CD4-positive, CD25-positive, alpha-beta regulatory T cell (primary cell): ENCODE measurements around the gene CNR2. TPM values are rescaled to one million over a fixed set of nuclear protein-coding genes. Genes with fewer than 3 reads are reported as not detected.
"Not testable (repeated sequence)": the region's sequence is repeated elsewhere in the genome, so short reads cannot be mapped to it uniquely, and the experiment has no call there.

Experiments used
- ATAC-seq, 2 donors: fragments of 150-1000 bp; cut with Tn5 transposase; one replicate each; pipeline ENCODE4 v1.10.0; 2021; ENCODE audit warnings: low read depth in 2 of 2, moderate number of reproducible peaks in 2 of 2, moderate library complexity in 1 of 2
- DNase-seq, 3 donors: peaks; one replicate each; pipeline versions ENCODE4 v3.0.0 to v3.0.0-alpha.2; 2012 to 2022; ENCODE audit warnings: mixed read lengths in 1 of 3
- H3K27ac ChIP-seq: one replicate; pipeline ENCODE4 v1.7.0; 2013; ENCODE audit warnings: mild to moderate bottlenecking, low read length; ENCODE audit not compliant: insufficient read depth, poor library complexity, severe bottlenecking
- H3K27me3 ChIP-seq: one replicate; pipeline ENCODE4 v1.7.0; 2013; ENCODE audit warnings: low read length; ENCODE audit not compliant: control insufficient read depth, insufficient read depth
- H3K36me3 ChIP-seq: one replicate; pipeline ENCODE4 v1.7.0; 2013; ENCODE audit warnings: mild to moderate bottlenecking, low read length, moderate library complexity; ENCODE audit not compliant: control insufficient read depth, insufficient read depth
- H3K4me1 ChIP-seq: 2 replicates; pipeline ENCODE4 v1.7.0; 2013; ENCODE audit warnings: mild to moderate bottlenecking, low read length; ENCODE audit not compliant: insufficient read depth, control insufficient read depth, poor library complexity, severe bottlenecking
- H3K4me3 ChIP-seq: one replicate; pipeline ENCODE4 v1.7.0; 2013; ENCODE audit warnings: low read depth, mild to moderate bottlenecking, low read length, moderate library complexity
- H3K9me3 ChIP-seq, 2 experiments: 1 replicate in 1 of 2; 2 replicates in 1 of 2; pipeline ENCODE4 v1.7.0; 2013; ENCODE audit warnings: low read length in 2 of 2, mild to moderate bottlenecking in 1 of 2, moderate library complexity in 1 of 2; ENCODE audit not compliant: control insufficient read depth in 2 of 2
- H3K27ac Mint-ChIP-seq, 3 donors: one replicate each; pipeline ENCODE4 v1.8.0; 2020 to 2022; ENCODE audit warnings: mild to moderate bottlenecking in 3 of 3, mixed read lengths in 3 of 3, moderate library complexity in 2 of 3
- H3K27me3 Mint-ChIP-seq: one replicate; pipeline ENCODE4 v1.8.0; 2022; ENCODE audit warnings: mild to moderate bottlenecking, mixed read lengths
- H3K36me3 Mint-ChIP-seq: one replicate; pipeline ENCODE4 v1.8.0; 2020; ENCODE audit warnings: mixed read lengths
- H3K4me1 Mint-ChIP-seq, 4 donors: one replicate each; pipeline ENCODE4 v1.8.0; 2020 to 2022; ENCODE audit warnings: mixed read lengths in 4 of 4, mild to moderate bottlenecking in 1 of 4
- H3K4me3 Mint-ChIP-seq, 4 donors: one replicate each; pipeline ENCODE4 v1.8.0; 2020 to 2022; ENCODE audit warnings: mild to moderate bottlenecking in 4 of 4, mixed read lengths in 4 of 4, moderate library complexity in 3 of 4
- H3K9me3 Mint-ChIP-seq, 7 donors: one replicate each; pipeline ENCODE4 v1.8.0; 2020 to 2022; ENCODE audit warnings: mixed read lengths in 7 of 7, mild to moderate bottlenecking in 3 of 7, moderate library complexity in 2 of 7
- polyA plus RNA-seq, 4 donors: library from polyadenylated mRNA; unstranded; fragments of 300-500 nt; fragmentation: Illumina TruSeq; gene quantifications; one replicate each; pipeline ENCODE4 v1.2.3, GENCODE V29; 2021
- total RNA-seq: library from RNA; stranded (reverse); gene quantifications from one replicate; pipeline ENCODE4 v1.2.3, GENCODE V29; 2022

The CNR2 gene
- total and polyA plus RNA-seq, 5 donors from 2014 or later: 0.03 to 0.15 (median 0.05) TPM; not detected in 2

- Histone ChIP-seq H3K9me3 (no peaks in the 10 kb centered on the region), H3K27me3 (no peaks in the 10 kb centered on the region), H3K27ac (no peak overlapping the region), H3K4me1 (peaks cover 16% of the 10 kb centered on the region), H3K4me3 (no peak overlapping the region), H3K36me3 (peaks cover 19% of the 10 kb centered on the region)
- H3K9me3 Mint-ChIP-seq: no peaks in the 10 kb centered on the region
- peaks cover 9 to 34% (median 22%) of the 10 kb centered on the region in 4 donors for H3K4me1 Mint-ChIP-seq
- DNase-seq (no peak), ATAC-seq (no peak)
- peak overlapping the region in 2 of 3 donors; percentile 14 to 18 for H3K27ac Mint-ChIP-seq
- peak overlapping the region in 2 of 4 donors; percentile 21 to 75 for H3K4me3 Mint-ChIP-seq
- peaks cover 14% of the 10 kb centered on the region for H3K36me3 Mint-ChIP-seq
- peaks cover 5% of the 10 kb centered on the region for H3K27me3 Mint-ChIP-seq
Measured at GRCh38 chr1:23864801-23865542, 48.2 kb downstream of the CNR2 start.

- Histone ChIP-seq H3K27ac (no peak overlapping the region), H3K9me3 (no peaks in the 10 kb centered on the region), H3K36me3 (peaks cover 30% of the 10 kb centered on the region), H3K27me3 (no peaks in the 10 kb centered on the region), H3K4me3 (no peak overlapping the region), H3K4me1 (peaks cover 9% of the 10 kb centered on the region)
- ATAC-seq: no peak
- H3K4me1 Mint-ChIP-seq: peaks cover 5 to 24% (median 14%) of the 10 kb centered on the region in 4 donors
- H3K36me3 Mint-ChIP-seq: peaks cover 19% of the 10 kb centered on the region
- no peaks in the 10 kb centered on the region for H3K27me3 Mint-ChIP-seq
- H3K4me3 Mint-ChIP-seq: no peak overlapping the region
- DNase-seq: no peak
- H3K9me3 Mint-ChIP-seq: peaks cover 0 to 2% (median 0%) of the 10 kb centered on the region in 7 donors
- H3K27ac Mint-ChIP-seq: no peak overlapping the region
Measured at GRCh38 chr1:23862640-23863039, 50.5 kb downstream of the CNR2 start.

- Mint-ChIP-seq H3K27ac (peak overlapping the region in 1 of 3 donors; percentile 25), H3K4me3 (no peak overlapping the region), H3K4me1 (peaks cover 2 to 8% (median 5%) of the 10 kb centered on the region in 4 donors), H3K27me3 (no peaks in the 10 kb centered on the region), H3K36me3 (peaks cover 24% of the 10 kb centered on the region), H3K9me3 (peaks cover 0 to 2% (median 0%) of the 10 kb centered on the region in 7 donors)
- Histone ChIP-seq H3K27me3 (no peaks in the 10 kb centered on the region), H3K27ac (no peak overlapping the region), H3K4me3 (no peak overlapping the region), H3K4me1 (no peaks in the 10 kb centered on the region), H3K9me3 (no peaks in the 10 kb centered on the region), H3K36me3 (peaks cover 19% of the 10 kb centered on the region)
- DNase-seq: peak in 1 of 3 donors; percentile 40
- ATAC-seq: no peak
Measured at GRCh38 chr1:23854568-23854967, 58.6 kb downstream of the CNR2 start.

GRCh38 chr1:23853124-23853523 is 60.0 kb downstream of the CNR2 start:
- not testable (repeated sequence) for H3K9me3 Mint-ChIP-seq, ATAC-seq, H3K27me3 ChIP-seq, H3K27ac ChIP-seq, H3K9me3 ChIP-seq, H3K4me1 ChIP-seq, H3K27ac Mint-ChIP-seq, H3K4me1 Mint-ChIP-seq, H3K27me3 Mint-ChIP-seq, DNase-seq, H3K4me3 Mint-ChIP-seq, H3K4me3 ChIP-seq
- H3K36me3 ChIP-seq: peaks cover 17% of the 10 kb centered on the region
- peaks cover 27% of the 10 kb centered on the region for H3K36me3 Mint-ChIP-seq

GRCh38 chr1:23851406-23851805 is 61.8 kb downstream of the CNR2 start:
- not testable (repeated sequence) for ATAC-seq, H3K27ac ChIP-seq, H3K4me3 ChIP-seq, H3K9me3 ChIP-seq, H3K27me3 ChIP-seq, H3K4me1 Mint-ChIP-seq, H3K4me1 ChIP-seq, H3K4me3 Mint-ChIP-seq, H3K9me3 Mint-ChIP-seq, DNase-seq, H3K27me3 Mint-ChIP-seq, H3K27ac Mint-ChIP-seq
- peaks cover 19% of the 10 kb centered on the region for H3K36me3 ChIP-seq
- H3K36me3 Mint-ChIP-seq: peaks cover 40% of the 10 kb centered on the region

- Histone ChIP-seq H3K9me3 (no peaks in the 10 kb centered on the region), H3K27ac (no peak overlapping the region), H3K4me3 (no peak overlapping the region), H3K4me1 (no peaks in the 10 kb centered on the region), H3K27me3 (no peaks in the 10 kb centered on the region), H3K36me3 (peaks cover 26% of the 10 kb centered on the region)
- Mint-ChIP-seq H3K27me3 (no peaks in the 10 kb centered on the region), H3K4me3 (no peak overlapping the region), H3K4me1 (no peaks in the 10 kb centered on the region), H3K36me3 (peaks cover 35% of the 10 kb centered on the region), H3K27ac (no peak overlapping the region), H3K9me3 (peaks cover 0 to 7% (median 1%) of the 10 kb centered on the region in 7 donors)
- no peak for DNase-seq
- no peak for ATAC-seq
Measured at GRCh38 chr1:23848673-23849616, 64.2 kb downstream of the CNR2 start.

- H3K27me3 Mint-ChIP-seq, ATAC-seq, H3K4me1 ChIP-seq, H3K9me3 ChIP-seq, H3K27me3 ChIP-seq, H3K4me3 ChIP-seq, H3K4me1 Mint-ChIP-seq, DNase-seq, H3K4me3 Mint-ChIP-seq, H3K9me3 Mint-ChIP-seq, H3K27ac ChIP-seq: not testable (repeated sequence)
- Mint-ChIP-seq H3K36me3 (peaks cover 35% of the 10 kb centered on the region), H3K27ac (peak overlapping the region in 1 of 3 donors; percentile 26)
- peaks cover 26% of the 10 kb centered on the region for H3K36me3 ChIP-seq
Measured at GRCh38 chr1:23847482-23848095, 65.6 kb downstream of the CNR2 start.
